Body of pancreas (tissue), 4 donors: ENCODE data around the gene SLC35G6. TPM values are rescaled to one million over a fixed set of nuclear protein-coding genes. Genes with fewer than 3 reads are reported as not detected.

Experiments
- ATAC-seq: fragments of 150-250 bp; one replicate; pipeline ENCODE4 v1.9.1; 2016
- DNase-seq, 4 donors: peaks; one replicate each; pipeline ENCODE4 v3.0.0-alpha.2; 2019
- H3K27ac ChIP-seq, 4 donors: fragments of 200-600 bp; sonication (generic); 1 replicate in 3 of 4; 2 replicates in 1 of 4; pipeline versions ENCODE4 v1.5.1 to v1.6.1; 2016 to 2019; ENCODE audit warnings: mild to moderate bottlenecking in 1 of 4, mixed read lengths in 1 of 4, moderate library complexity in 1 of 4
- H3K27me3 ChIP-seq, 2 donors: fragments of 200-600 bp; sonication (generic); one replicate each; pipeline ENCODE4 v1.6.0; 2016; ENCODE audit warnings: mild to moderate bottlenecking in 1 of 2
- H3K36me3 ChIP-seq, 2 donors: fragments of 200-600 bp; sonication (generic); replicated peaks in 1 of 2; 2 replicates each; pipeline ENCODE4 v1.5.1; 2016; ENCODE audit warnings: low read depth in 2 of 2; ENCODE audit not compliant: insufficient read depth in 1 of 2
- H3K4me1 ChIP-seq: fragments of 200-600 bp; sonication (generic); one replicate; pipeline ENCODE4 v1.6.0; 2016
- H3K4me3 ChIP-seq, 2 donors: fragments of 200-600 bp; sonication (generic); 1 replicate in 1 of 2; 2 replicates in 1 of 2; pipeline ENCODE4 v1.5.1; 2016 to 2019
- H3K9me3 ChIP-seq, 3 donors: fragments of 200-600 bp; sonication (generic); 1 replicate in 2 of 3; 2 replicates in 1 of 3; pipeline ENCODE4 v1.5.1; 2016
- CTCF ChIP-seq, 7 experiments: fragments of 450-650 bp in 4 of 7; fragments of 200-600 bp in 3 of 7; sonication (generic) in 3 of 7; IDR thresholded peaks; one replicate each; pipeline ENCODE4 v1.5.1; 2016 to 2019; ENCODE audit warnings: antibody characterized with exemption in 7 of 7
- POLR2A ChIP-seq, 3 donors: fragments of 450-650 bp; IDR thresholded peaks; one replicate each; pipeline ENCODE4 v1.6.1; 2016; ENCODE audit warnings: antibody characterized with exemption in 3 of 3, mild to moderate bottlenecking in 2 of 3
- WGBS, 2 donors: methylation state at CpG; one replicate each; pipeline ENCODE4 v1.1.5; 2017; 5-methylcytosine and 5-hydroxymethylcytosine counted together
- intact Hi-C: fragments of 100-400 bp; cut with DNase I; formaldehyde crosslinking; loops from one replicate; pipeline ENCODE4 v1.15.1; 2023
- total RNA-seq, 2 donors: library from RNA; depleted of rRNA; stranded (reverse); fragments of >200 nt; gene quantifications; one replicate each; pipeline ENCODE4 v1.1.0, GENCODE V29; 2016

Gene SLC35G6
- total RNA-seq, 2 donors from 2014 or later: not detected

- ATAC-seq: no peak
- no peak overlapping the region for H3K4me3 ChIP-seq
Measured at GRCh38 chr17:7475764-7476422, 5.4 kb upstream of the SLC35G6 start.

GRCh38 chr17:7476494-7476893, 4.8 kb upstream of the SLC35G6 start:
- WGBS, 2 donors: 17 to 30% methylated on average over 3 of the region's 3 CpGs
- Histone ChIP-seq H3K9me3 (no peaks in the 10 kb centered on the region), H3K36me3 (no peaks in the 10 kb centered on the region), H3K27ac (peak overlapping the region; percentile 13 to 99 (median 50)), H3K27me3 (no peaks in the 10 kb centered on the region), H3K4me1 (peaks cover 60% of the 10 kb centered on the region), H3K4me3 (no peak overlapping the region)
- intact Hi-C loops: no loop called here
- ATAC-seq: no peak
- no peak for TF ChIP-seq CTCF (IDR thresholded peaks at IDR 0.05)
- no peak for TF ChIP-seq POLR2A (IDR thresholded peaks at IDR 0.05)
- DNase-seq: no peak

More at GRCh38 chr17:7475764-7476422, 5.4 kb upstream of the SLC35G6 start:
- TF ChIP-seq CTCF (IDR thresholded peaks at IDR 0.05) (no peak), POLR2A (IDR thresholded peaks at IDR 0.05) (no peak)
- Histone ChIP-seq H3K27ac (peak overlapping the region; percentile 13 to 99 (median 50)), H3K36me3 (no peaks in the 10 kb centered on the region), H3K4me1 (peaks cover 66% of the 10 kb centered on the region), H3K9me3 (no peaks in the 10 kb centered on the region), H3K27me3 (no peaks in the 10 kb centered on the region)
- peak; percentile 36 to 63 (median 54) for DNase-seq
- intact Hi-C loops: no loop called here
- 52 to 57% methylated on average over 15 of the region's 15 CpGs for WGBS, 2 donors

GRCh38 chr17:7476951-7477350, 4.3 kb upstream of the SLC35G6 start:
- ATAC-seq (no peak), DNase-seq (no peak)
- Histone ChIP-seq H3K36me3 (no peaks in the 10 kb centered on the region), H3K9me3 (no peaks in the 10 kb centered on the region), H3K27me3 (no peaks in the 10 kb centered on the region), H3K4me3 (no peak overlapping the region), H3K27ac (peak overlapping the region; percentile 99 to 100 (median 99)), H3K4me1 (peaks cover 56% of the 10 kb centered on the region)
- intact Hi-C loops: no loop called here
- TF ChIP-seq POLR2A (IDR thresholded peaks at IDR 0.05): no peak
- no peak for TF ChIP-seq CTCF (IDR thresholded peaks at IDR 0.05)
- 92 to 100% methylated on average over 2 to 5 of the region's 5 CpGs for WGBS, 2 donors

- intact Hi-C loops: no loop called here
- 26 to 29% methylated on average over 24 to 25 of the region's 26 CpGs for WGBS, 2 donors
- TF ChIP-seq CTCF (IDR thresholded peaks at IDR 0.05) (no peak), POLR2A (IDR thresholded peaks at IDR 0.05) (peak; percentile 21 to 65 (median 43))
- DNase-seq (peak; percentile 50 to 69 (median 62)), ATAC-seq (peak; percentile 16)
- no peaks in the 10 kb centered on the region for H3K27me3 ChIP-seq
- H3K9me3 ChIP-seq: no peaks in the 10 kb centered on the region
- no peak overlapping the region for H3K4me3 ChIP-seq
- H3K4me1 ChIP-seq: peaks cover 53% of the 10 kb centered on the region
- no peaks in the 10 kb centered on the region for H3K36me3 ChIP-seq
- peak overlapping the region; percentile 99 to 100 (median 99) for H3K27ac ChIP-seq
Measured at GRCh38 chr17:7477392-7478275, 3.6 kb upstream of the SLC35G6 start.
